ENCODE data around the gene CT45A5.
"Not testable (repeated sequence)": the region's sequence is repeated elsewhere in the genome, so short reads cannot be mapped to it uniquely, and the experiment has no call there.

The CT45A5 gene

GRCh38 chrX:135785403-135785802, at the start of gene CT45A5:
CT45A5 (minus strand) TSS chrX:135785503; CDS start chrX:135781729, 3,774 bp downstream.
- DNase-seq (ENCODE audit: low read depth, low spot score); in situ Hi-C loops (cut with HindIII; ENCODE audit: low sequenced_read_pairs); H3K4me3 ChIP-seq (ENCODE audit: low read depth, low read length): not testable (repeated sequence)

GRCh38 chrX:135819912-135820311, 34.6 kb upstream of the CT45A5 start, which contains the start of gene CT45A2:
CT45A2 (minus strand) TSS chrX:135820012; CDS start chrX:135816265, 3,747 bp downstream.
- DNase-seq (ENCODE audit: low read depth, low spot score); in situ Hi-C loops (cut with HindIII; ENCODE audit: low sequenced_read_pairs); H3K4me3 ChIP-seq (ENCODE audit: low read depth, low read length): not testable (repeated sequence)

GRCh38 chrX:135802687-135803086, 17.4 kb upstream of the CT45A5 start, which contains the start of gene CT45A6:
CT45A6 (minus strand) TSS chrX:135802787; CDS start chrX:135798993, 3,794 bp downstream.
- DNase-seq (ENCODE audit: low read depth, low spot score); H3K4me3 ChIP-seq (ENCODE audit: low read depth, low read length); in situ Hi-C loops (cut with HindIII; ENCODE audit: low sequenced_read_pairs): not testable (repeated sequence)

GRCh38 chrX:135768091-135768490, 17.2 kb downstream of the CT45A5 start, which contains the start of gene CT45A3:
CT45A3 (minus strand) TSS chrX:135768191; CDS start chrX:135764444, 3,747 bp downstream.
- in situ Hi-C loops (cut with HindIII; ENCODE audit: low sequenced_read_pairs); DNase-seq (ENCODE audit: low read depth, low spot score); H3K4me3 ChIP-seq (ENCODE audit: low read depth, low read length): not testable (repeated sequence)

- in situ Hi-C loops (cut with HindIII; ENCODE audit: low sequenced_read_pairs); H3K4me3 ChIP-seq (ENCODE audit: low read depth, low read length): not testable (repeated sequence)
Observed at GRCh38 chrX:135744739-135745138, 40.6 kb downstream of the CT45A5 start.

GRCh38 chrX:135741192-135741715, 44.0 kb downstream of the CT45A5 start:
- TF ChIP-seq CTCF (IDR thresholded peaks at IDR 0.05; ENCODE audit: low read depth, low read length): no peak
- in situ Hi-C loops (cut with HindIII; ENCODE audit: low sequenced_read_pairs): no loop called here
- DNase-seq (ENCODE audit: low read depth, low spot score): no peak
- H3K4me3 ChIP-seq (ENCODE audit: low read depth, low read length): no peak overlapping the region

More at GRCh38 chrX:135744739-135745138, 40.6 kb downstream of the CT45A5 start:
- DNase-seq (ENCODE audit: low read depth, low spot score): not testable (repeated sequence)

GRCh38 chrX:135740681-135741149, 44.6 kb downstream of the CT45A5 start:
- DNase-seq (ENCODE audit: low read depth, low spot score): no peak
- H3K4me3 ChIP-seq (ENCODE audit: low read depth, low read length): no peak overlapping the region
- in situ Hi-C loops (cut with HindIII; ENCODE audit: low sequenced_read_pairs): no loop called here
- TF ChIP-seq CTCF (IDR thresholded peaks at IDR 0.05; ENCODE audit: low read depth, low read length): no peak

GRCh38 chrX:135737366-135738071, 47.8 kb downstream of the CT45A5 start:
- DNase-seq (ENCODE audit: low read depth, low spot score): no peak
- no peak overlapping the region for H3K4me3 ChIP-seq (ENCODE audit: low read depth, low read length)
- in situ Hi-C loops (cut with HindIII; ENCODE audit: low sequenced_read_pairs): no loop called here
- TF ChIP-seq CTCF (IDR thresholded peaks at IDR 0.05; ENCODE audit: low read depth, low read length): no peak

- in situ Hi-C loops (cut with HindIII; ENCODE audit: low sequenced_read_pairs); DNase-seq (ENCODE audit: low read depth, low spot score); H3K4me3 ChIP-seq (ENCODE audit: low read depth, low read length): not testable (repeated sequence)
Observed at GRCh38 chrX:135734666-135735065, 50.6 kb downstream of the CT45A5 start.
